Progenitor cell of endocrine pancreas (in vitro differentiated cells): Measurements from ENCODE around the gene DHX57. TPM values are rescaled to one million over a fixed set of nuclear protein-coding genes. Genes with fewer than 3 reads are reported as not detected.

Experiments
- DNase-seq: peaks from one replicate; pipeline ENCODE4 v3.0.0; 2021; ENCODE audit warnings: low spot score; ENCODE audit not compliant: unreplicated experiment
- H3K27ac Mint-ChIP-seq: 2 replicates; pipeline ENCODE4 v1.8.0; 2021; ENCODE audit warnings: mild to moderate bottlenecking, moderate library complexity, mixed read lengths
- H3K27me3 Mint-ChIP-seq: 2 replicates; pipeline ENCODE4 v1.8.0; 2021; ENCODE audit warnings: mixed read lengths
- H3K36me3 Mint-ChIP-seq: 2 replicates; pipeline ENCODE4 v1.8.0; 2022; ENCODE audit warnings: mixed read lengths; ENCODE audit not compliant: insufficient read depth
- H3K4me1 Mint-ChIP-seq: 2 replicates; pipeline ENCODE4 v1.8.0; 2021; ENCODE audit warnings: low read depth, mixed read lengths
- H3K4me3 Mint-ChIP-seq: 2 replicates; pipeline ENCODE4 v1.8.0; 2021; ENCODE audit warnings: low read depth, mild to moderate bottlenecking, moderate library complexity, mixed read lengths
- H3K9me3 Mint-ChIP-seq: 2 replicates; pipeline ENCODE4 v1.8.0; 2021; ENCODE audit warnings: low read depth, mixed read lengths
- CTCF ChIP-seq: fragments of 200-600 bp; sonication (generic); IDR thresholded peaks from one replicate; pipeline ENCODE4 v1.5.0; 2021; ENCODE audit warnings: antibody characterized with exemption, mild to moderate bottlenecking; ENCODE audit not compliant: unreplicated experiment
- total RNA-seq: library from RNA; stranded (reverse); gene quantifications from 2 replicates; pipeline ENCODE4 v1.2.1, GENCODE V29; 2021

DHX57 gene
- total RNA-seq, 1 donor from 2014 or later = 30.4 TPM

DNA sequence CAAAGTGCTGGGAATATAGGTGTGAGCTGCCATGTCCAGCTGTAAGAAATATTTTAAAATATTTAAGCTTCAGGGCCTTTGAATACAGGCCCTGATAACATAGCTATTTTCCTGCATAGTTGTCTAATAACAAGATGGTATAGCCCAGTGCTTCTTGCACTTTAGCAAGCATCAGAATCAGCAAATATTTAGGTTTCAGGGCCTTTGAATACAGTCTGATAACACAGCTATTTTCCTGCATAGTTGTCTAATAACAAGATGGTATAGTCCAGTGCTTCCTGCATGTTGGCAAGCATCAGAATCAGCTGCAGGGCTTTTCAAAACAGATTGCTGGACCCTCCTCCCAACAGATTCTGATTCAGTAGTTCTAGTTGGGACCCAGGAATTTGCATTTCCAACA lies 92.1 kb downstream of the DHX57 start:
- peak overlapping the region; percentile 92 for H3K27ac Mint-ChIP-seq

DNA sequence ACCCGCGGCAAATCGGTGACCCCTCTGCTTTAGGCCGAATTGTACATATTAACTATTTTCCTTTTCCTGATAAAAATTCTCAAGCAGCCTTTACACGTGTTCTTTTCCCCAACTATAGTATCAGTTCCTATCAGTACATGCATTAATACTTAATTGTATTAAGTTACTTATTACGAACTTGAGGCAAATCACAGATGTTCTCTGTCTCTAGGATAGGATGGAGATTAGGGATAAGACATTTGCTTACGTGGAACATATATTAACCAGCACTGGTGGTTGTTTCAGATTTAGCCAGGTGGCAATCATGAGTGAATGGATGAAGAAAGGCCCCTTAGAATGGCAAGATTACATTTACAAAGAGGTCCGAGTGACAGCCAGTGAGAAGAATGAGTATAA lies 97.0 kb downstream of the DHX57 start:
- peak overlapping the region; percentile 96 for H3K4me3 Mint-ChIP-seq
- no peaks in the 10 kb centered on the region for H3K9me3 Mint-ChIP-seq
- H3K4me1 Mint-ChIP-seq = peaks cover 13% of the 10 kb centered on the region
- no peak for TF ChIP-seq CTCF
- peaks cover 22% of the 10 kb centered on the region for H3K27me3 Mint-ChIP-seq
- DNase-seq = no peak
- peak overlapping the region; percentile 90 for H3K27ac Mint-ChIP-seq
- peaks cover 7% of the 10 kb centered on the region for H3K36me3 Mint-ChIP-seq

More for the DNA sequence above, 92.1 kb downstream of the DHX57 start:
- peaks cover 21% of the 10 kb centered on the region for H3K4me1 Mint-ChIP-seq
- H3K9me3 Mint-ChIP-seq = no peaks in the 10 kb centered on the region
- peaks cover 6% of the 10 kb centered on the region for H3K36me3 Mint-ChIP-seq
- DNase-seq = no peak
- no peaks in the 10 kb centered on the region for H3K27me3 Mint-ChIP-seq
- H3K4me3 Mint-ChIP-seq = no peak overlapping the region
- no peak for TF ChIP-seq CTCF

- Mint-ChIP-seq H3K36me3 (peaks cover 4% of the 10 kb centered on the region), H3K4me3 (peak overlapping the region; percentile 55), H3K9me3 (no peaks in the 10 kb centered on the region), H3K27me3 (peaks cover 22% of the 10 kb centered on the region), H3K4me1 (peaks cover 11% of the 10 kb centered on the region), H3K27ac (no peak overlapping the region)
- no peak for DNase-seq
- no peak for TF ChIP-seq CTCF
Measured at GRCh38 chr2:38776531-38776930, 99.2 kb downstream of the DHX57 start.

DNA sequence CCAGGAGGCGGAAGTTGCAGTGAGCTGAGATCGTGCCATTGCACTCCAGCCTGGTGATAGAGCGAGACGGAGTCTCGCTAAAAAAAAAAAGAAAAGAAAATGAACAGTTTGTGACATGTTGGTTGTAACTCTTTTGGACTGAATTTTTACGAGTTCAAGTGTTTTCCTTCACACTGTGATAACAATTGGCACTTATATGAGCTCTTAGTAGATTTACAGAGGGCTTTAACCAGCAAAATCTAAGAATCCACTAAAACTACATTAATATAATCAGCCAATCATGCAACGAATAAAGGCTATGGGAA lies 99.9 kb downstream of the DHX57 start:
- H3K4me3 Mint-ChIP-seq = peak overlapping the region; percentile 4
- TF ChIP-seq CTCF = no peak

DNA sequence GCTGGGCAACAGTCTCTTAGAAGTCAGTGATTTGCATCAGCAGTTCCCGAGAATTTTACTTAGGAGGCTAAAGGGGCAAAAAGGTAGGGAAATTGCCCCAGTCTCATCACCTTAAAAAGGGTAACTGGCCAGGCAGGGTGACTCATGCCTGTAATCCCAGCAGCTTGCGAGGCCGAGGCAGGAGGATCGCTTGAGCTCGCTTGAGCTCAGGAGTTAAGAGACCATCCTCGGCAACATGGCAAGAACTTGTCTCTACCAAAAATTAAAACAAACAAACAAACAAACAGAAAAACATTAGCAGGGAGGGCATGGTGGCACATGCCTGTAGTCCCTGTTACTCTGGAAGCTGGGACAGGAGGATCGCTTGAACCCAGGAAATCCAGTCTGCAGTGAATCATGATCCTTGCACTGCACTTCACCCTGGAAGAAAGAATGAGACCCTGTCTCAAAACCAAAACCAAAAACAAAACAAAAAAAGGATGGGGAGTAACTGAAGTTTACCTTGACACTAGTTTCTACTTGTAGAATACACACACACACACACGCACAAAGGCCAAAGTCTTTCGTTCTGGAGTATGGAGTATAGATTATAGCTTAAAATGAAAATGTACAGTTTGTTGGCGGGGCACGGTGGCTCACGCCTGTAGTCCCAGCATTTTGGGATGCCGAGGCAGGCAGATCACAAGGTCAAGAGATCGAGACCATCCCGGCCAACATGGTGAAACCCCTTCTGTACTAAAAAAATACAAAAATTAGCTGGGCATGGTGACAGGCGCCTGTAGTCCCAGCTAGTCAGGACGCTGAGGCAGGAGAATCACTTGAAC lies 100.4 kb downstream of the DHX57 start:
- no peak for DNase-seq
- Mint-ChIP-seq H3K4me1 (peaks cover 11% of the 10 kb centered on the region), H3K27me3 (peaks cover 22% of the 10 kb centered on the region), H3K4me3 (no peak overlapping the region), H3K9me3 (no peaks in the 10 kb centered on the region), H3K36me3 (peaks cover 1% of the 10 kb centered on the region), H3K27ac (peak overlapping the region; percentile 13)
- TF ChIP-seq CTCF = no peak

More for the DNA sequence above, 99.9 kb downstream of the DHX57 start:
- H3K27ac Mint-ChIP-seq = no peak overlapping the region
- peaks cover 11% of the 10 kb centered on the region for H3K4me1 Mint-ChIP-seq
- peaks cover 22% of the 10 kb centered on the region for H3K27me3 Mint-ChIP-seq
- no peak for DNase-seq
- H3K36me3 Mint-ChIP-seq = peaks cover 1% of the 10 kb centered on the region
- no peaks in the 10 kb centered on the region for H3K9me3 Mint-ChIP-seq
